Measurements from ENCODE around the gene AMELY. TPM values are rescaled to one million over a fixed set of nuclear protein-coding genes. Genes with fewer than 3 reads are reported as not detected.

AMELY gene
- total RNA-seq, 1 donor: not detected

DNA sequence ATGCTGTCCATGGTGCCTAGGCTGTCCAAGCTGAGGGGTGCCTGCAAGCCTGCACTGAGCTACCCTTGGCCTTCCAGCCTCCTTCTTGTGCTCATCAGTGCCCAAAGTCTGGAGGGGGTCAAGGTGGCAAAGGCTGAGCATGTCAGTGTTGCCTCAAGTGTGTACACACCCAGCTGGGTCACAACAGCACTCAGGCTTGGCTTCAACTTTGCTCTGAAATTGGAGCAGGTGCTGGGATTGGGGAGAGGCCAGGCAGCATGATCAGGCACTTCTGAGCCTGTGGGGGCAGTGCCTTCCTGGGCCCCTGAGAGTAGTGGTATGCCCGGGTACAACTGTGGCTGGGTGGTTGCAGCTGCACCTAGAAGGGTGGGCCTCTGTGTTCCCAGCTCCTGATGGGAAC lies 17.7 kb upstream of the AMELY start:
- H3K4me3 ChIP-seq (ENCODE audit: low read depth, low read length): no peak overlapping the region
- no peak for DNase-seq (ENCODE audit: low read depth)
- TF ChIP-seq, protein P1, sequence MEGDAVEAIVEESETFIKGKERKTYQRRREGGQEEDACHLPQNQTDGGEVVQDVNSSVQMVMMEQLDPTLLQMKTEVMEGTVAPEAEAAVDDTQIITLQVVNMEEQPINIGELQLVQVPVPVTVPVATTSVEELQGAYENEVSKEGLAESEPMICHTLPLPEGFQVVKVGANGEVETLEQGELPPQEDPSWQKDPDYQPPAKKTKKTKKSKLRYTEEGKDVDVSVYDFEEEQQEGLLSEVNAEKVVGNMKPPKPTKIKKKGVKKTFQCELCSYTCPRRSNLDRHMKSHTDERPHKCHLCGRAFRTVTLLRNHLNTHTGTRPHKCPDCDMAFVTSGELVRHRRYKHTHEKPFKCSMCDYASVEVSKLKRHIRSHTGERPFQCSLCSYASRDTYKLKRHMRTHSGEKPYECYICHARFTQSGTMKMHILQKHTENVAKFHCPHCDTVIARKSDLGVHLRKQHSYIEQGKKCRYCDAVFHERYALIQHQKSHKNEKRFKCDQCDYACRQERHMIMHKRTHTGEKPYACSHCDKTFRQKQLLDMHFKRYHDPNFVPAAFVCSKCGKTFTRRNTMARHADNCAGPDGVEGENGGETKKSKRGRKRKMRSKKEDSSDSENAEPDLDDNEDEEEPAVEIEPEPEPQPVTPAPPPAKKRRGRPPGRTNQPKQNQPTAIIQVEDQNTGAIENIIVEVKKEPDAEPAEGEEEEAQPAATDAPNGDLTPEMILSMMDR (IDR thresholded peaks at IDR 0.05; ENCODE audit: insufficient read depth, low read depth, low read length): no peak

DNA sequence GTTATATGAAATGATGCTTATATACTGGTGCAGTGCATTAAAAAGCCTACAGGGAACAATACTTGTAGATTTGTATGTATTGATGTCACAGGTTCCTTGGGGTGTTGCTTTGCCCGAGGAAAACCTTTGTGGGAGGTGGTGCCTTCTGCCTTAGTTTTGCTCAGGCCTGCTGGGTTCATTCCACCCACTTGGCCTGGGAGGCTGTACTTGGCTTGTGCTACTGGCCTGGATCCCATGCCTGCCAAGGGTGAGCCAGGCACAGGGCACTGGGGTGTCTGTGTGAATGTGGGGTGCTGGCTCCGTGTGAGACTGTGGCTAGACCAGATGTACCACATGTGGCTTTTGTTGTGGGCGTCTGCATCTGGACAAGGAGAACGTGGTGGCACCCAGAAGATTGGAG lies 16.7 kb upstream of the AMELY start:
- no peak overlapping the region for H3K4me3 ChIP-seq (ENCODE audit: low read depth, low read length)
- TF ChIP-seq, protein P1 (IDR thresholded peaks at IDR 0.05; ENCODE audit: insufficient read depth, low read depth, low read length): no peak
- DNase-seq (ENCODE audit: low read depth): no peak

DNA sequence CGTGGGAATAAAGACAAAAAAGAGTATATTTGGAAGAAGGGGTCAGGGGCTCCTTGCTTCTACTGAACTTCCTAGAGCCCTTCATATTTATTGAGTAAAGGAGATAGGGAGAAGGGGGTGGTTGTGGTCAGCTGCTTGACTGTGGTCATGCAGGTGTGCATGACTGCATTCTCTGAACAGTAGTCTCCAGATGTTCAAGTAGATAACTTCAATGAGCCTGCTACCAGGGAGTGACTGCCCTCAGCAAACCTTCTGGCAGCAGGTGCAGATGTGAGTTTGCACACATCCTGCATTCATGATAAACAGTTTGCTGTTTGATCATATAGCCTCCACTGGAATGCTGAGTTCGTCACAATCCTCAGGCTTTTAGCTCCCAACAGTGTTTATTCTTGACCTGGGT lies 9.5 kb upstream of the AMELY start:
- no peak for DNase-seq (ENCODE audit: low read depth)
- H3K4me3 ChIP-seq (ENCODE audit: low read depth, low read length): no peak overlapping the region
- TF ChIP-seq, protein P1 (IDR thresholded peaks at IDR 0.05; ENCODE audit: insufficient read depth, low read depth, low read length): no peak

DNA sequence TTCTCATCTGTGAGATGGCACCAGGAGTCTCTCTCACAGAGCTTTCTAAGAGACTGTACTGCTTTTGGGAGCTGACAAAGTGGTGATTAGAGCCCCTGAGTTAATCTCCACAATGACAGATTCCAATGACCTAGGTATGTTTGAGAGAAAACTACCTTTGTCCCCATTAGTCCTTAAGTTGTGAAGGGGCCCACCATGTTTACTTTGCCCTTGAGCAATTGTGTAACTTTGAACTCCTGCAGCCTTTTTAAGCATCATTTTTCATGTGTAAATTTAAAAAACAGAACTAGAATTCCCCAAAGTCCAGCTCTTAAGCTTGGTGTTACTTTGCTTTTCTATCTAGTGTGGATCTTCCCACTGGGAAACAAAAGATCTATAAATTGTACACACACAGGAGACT lies 1.8 kb upstream of the AMELY start:
- TF ChIP-seq, protein P1 (IDR thresholded peaks at IDR 0.05; ENCODE audit: insufficient read depth, low read depth, low read length): no peak
- no peak for DNase-seq (ENCODE audit: low read depth)
- H3K4me3 ChIP-seq (ENCODE audit: low read depth, low read length): no peak overlapping the region

DNA sequence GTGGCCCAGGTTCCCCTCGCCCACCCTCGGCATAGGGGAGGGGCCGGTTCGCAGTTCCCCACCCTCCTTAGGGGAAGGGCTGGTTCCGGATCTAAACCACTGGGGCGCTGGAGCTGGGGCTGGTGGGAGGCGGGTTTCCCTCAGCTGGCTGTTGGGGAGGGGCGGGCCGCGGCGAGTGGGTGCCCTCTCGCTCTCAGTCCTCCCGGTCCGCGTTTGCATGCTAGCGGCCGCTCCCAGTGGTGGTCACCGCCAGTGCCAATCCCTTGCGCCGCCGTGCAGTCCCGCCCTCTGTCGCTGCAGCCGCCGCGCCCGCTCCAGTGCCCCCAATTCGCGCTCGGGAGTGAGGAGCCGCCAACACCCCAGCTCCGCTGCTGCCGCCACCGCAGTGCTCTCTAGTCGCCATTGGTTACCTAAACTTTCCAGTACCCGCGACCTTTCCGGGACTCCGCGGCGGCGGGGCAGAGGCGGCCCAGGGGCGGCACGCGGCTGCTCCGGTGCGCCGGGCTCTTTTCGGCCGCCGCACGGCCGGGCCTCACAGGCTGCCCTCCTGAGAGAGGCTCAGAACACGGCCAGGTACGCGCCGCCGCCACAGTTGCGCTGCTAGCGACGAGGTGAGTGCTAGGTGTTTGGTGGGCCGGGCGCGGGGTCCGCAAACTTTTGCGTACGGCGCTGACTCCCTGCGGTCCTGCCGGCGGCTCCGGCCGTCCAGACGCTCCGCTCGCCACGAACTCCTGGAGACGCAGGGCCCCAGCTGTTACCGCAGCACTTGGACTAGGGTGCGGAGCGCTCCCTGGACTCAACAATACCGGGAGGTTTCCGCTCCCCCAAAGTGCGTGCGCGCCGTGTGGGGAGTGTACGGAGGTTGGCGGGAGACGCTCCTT lies 940 bp downstream of the AMELY start, which contains the start of gene TBL1Y:
TSS of gene TBL1Y (plus strand) at position 326 of the 881 bp plus-strand sequence. CDS start 114,388 bp downstream, outside the sequence.
- TF ChIP-seq, protein P1 (IDR thresholded peaks at IDR 0.05; ENCODE audit: insufficient read depth, low read depth, low read length): no peak
- DNase-seq (ENCODE audit: low read depth): no peak
- H3K4me3 ChIP-seq (ENCODE audit: low read depth, low read length): no peak within 1 kb of the TSS

DNA sequence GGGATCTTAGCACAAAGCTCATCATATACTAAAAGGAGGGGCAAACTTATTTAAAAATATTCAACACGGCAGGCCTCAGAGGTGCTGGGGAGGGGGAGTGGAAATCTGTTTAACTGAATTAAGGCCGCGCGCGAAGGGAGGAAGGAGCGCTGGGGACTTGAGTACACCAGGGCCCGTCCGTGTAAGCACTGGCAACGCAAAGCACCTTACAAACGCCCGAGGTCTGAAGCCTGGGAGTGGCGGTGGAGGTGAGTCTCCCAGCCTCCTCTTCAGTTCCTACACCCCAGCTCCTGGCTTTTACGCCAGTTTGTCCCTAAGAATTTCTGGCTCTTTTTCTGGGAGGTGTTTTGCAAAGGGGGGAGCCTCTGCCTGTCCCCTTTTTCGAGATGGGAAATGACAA lies 1.7 kb downstream of the AMELY start:
- no peak overlapping the region for H3K4me3 ChIP-seq (ENCODE audit: low read depth, low read length)
- TF ChIP-seq, protein P1 (IDR thresholded peaks at IDR 0.05; ENCODE audit: insufficient read depth, low read depth, low read length): no peak
- no peak for DNase-seq (ENCODE audit: low read depth)
